HK-2 (cell line): ENCODE measurements around the gene SPTBN1.
"Not testable (repeated sequence)": the region's sequence is repeated elsewhere in the genome, so short reads cannot be mapped to it uniquely, and the experiment has no call there.

Experiments used
- DNase-seq: peaks from one replicate; pipeline ENCODE4 v3.0.0-alpha.2; 2018; ENCODE audit not compliant: unreplicated experiment

Gene SPTBN1

DNA sequence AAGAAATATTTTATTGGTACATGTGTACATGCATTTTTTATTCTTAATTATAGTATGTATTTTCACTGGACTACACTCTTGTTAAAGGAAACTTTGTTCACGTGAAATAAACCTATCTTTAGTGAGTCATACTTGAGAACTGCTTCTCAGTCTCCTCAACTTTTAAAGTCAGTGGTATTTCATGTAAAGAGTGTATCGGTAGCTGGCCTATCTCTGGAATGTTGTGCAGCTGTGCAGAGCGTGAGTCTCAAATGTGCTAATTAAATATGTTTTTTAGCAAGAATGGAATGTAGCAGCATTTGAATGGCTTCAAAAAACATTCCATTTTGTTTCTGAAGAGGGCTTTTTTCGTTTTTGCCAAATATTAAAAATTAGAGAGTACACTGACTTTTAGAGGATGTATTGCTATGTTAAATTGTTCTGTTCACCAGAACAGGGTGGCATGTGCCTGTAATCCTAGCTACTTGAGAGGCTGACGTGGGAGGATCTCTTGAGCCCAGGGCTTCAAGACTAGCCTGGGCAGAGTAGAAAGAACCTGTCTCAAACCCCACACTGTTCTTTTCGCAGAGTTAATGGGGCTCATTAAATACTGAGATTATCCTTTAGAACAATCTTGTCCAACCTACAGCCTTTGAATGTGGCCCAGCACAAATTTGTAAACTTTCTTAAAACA lies 14.3 kb downstream of the SPTBN1 start:
- DNase-seq = no peak

GRCh38 chr2:54471221-54471711 lies 15.1 kb downstream of the SPTBN1 start:
- peak; percentile 50 for DNase-seq

GRCh38 chr2:54473851-54474250 lies 17.7 kb downstream of the SPTBN1 start:
- no peak for DNase-seq

- DNase-seq = no peak
Observed at GRCh38 chr2:54475285-54475684, 19.2 kb downstream of the SPTBN1 start.

GRCh38 chr2:54475919-54476318 lies 19.8 kb downstream of the SPTBN1 start:
- DNase-seq = no peak

GRCh38 chr2:54476852-54477251 lies 20.7 kb downstream of the SPTBN1 start:
- no peak for DNase-seq

DNA sequence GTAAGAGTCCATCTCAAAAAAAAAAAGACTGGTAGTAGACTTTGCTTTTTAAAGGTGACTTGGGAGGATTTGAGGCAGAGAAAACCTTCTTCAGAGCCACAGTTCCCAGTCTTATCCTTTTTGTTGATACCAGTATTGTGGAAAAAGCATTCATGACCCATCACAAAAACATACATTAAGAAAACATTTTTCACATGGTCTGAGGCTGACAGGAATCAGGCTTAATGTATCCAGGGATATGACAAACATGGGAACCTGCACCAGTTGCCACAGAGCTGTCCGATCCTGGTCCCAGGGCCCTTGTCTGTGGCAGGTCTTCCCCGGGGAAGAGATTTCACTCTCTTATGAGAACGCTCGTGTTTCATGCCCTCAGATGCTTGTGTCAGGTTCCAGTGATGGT lies 21.8 kb downstream of the SPTBN1 start:
- DNase-seq = no peak

- no peak for DNase-seq
Observed at GRCh38 chr2:54478899-54479298, 22.8 kb downstream of the SPTBN1 start.

- no peak for DNase-seq
Observed at GRCh38 chr2:54479424-54479823, 23.3 kb downstream of the SPTBN1 start.

DNA sequence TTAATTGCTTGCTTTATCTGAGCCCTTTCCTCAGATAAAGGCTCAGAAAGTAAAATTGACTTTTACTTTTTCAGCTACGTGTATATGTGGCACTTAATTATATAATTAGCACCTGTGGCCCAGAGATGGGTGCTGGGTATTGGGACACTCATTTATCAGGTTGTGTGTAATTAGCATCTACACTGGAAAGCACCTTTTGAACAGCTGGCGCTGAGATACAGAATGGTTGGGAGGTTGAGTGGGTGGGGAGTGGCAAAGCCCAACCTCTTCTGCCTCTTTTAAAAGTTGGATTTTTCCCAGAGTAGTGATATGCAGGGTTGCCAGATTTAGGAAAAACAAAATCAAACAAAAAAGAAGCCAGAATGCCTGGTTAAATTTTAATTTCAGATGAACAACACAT lies 23.9 kb downstream of the SPTBN1 start:
- no peak for DNase-seq

GRCh38 chr2:54481686-54482085 lies 25.6 kb downstream of the SPTBN1 start:
- DNase-seq = no peak

DNA sequence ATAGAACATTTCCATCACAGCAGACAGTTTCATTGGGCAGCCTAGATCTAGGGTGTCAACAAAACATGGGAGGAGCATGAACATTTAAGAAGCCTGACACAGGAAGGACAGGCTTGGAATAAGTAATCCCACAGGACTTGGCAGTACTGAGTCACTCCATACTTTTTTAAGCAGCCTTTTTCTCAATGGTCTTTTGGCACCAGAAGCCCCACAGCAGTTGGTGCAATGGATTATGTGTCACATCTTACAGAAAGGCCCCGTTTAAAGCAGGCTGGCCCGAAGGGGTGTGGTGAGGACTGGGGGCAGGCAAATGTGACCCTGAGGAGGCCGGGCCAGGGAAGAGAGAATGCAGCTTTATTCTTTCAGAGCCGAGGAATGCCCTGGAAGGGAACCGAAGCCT lies 26.6 kb downstream of the SPTBN1 start:
- peak; percentile 39 for DNase-seq

DNA sequence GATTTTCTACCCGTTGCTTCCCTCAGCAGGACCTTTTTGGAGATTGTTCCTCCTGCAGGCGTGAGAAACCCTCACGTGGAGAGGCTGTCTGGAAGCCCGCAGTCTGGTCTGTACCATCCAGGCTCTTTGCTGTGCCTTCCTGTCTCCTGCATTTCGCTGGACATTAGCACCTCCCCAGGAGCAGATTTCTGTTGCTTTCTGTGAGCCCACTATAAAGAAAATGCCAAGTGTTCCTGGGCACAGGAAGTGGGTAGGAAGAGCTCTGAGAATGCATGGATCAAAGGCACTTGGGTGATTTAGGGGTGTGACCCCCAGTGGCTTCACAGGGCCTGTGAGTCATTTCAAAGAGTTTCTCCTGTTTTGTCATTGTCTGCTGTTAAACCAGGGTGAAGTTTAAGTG lies 27.3 kb downstream of the SPTBN1 start:
- peak; percentile 61 for DNase-seq

DNA sequence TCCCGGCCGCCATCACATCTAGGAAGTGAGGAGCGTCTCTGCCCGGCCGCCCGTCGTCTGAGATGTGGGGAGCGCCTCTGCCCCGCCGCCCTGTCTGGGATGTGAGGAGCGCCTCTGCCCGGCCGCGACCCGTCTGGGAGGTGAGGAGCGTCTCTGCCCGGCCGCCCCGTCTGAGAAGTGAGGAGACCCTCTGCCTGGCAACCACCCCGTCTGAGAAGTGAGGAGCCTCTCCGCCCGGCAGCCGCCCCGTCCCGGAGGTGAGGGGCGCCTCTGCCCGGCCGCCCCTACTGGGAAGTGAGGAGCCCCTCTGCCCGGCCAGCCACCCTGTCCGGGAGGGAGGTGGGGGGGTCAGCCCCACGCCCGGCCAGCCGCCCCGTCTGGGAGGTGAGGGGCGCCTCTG lies 29.6 kb downstream of the SPTBN1 start:
- not testable (repeated sequence) for DNase-seq

DNA sequence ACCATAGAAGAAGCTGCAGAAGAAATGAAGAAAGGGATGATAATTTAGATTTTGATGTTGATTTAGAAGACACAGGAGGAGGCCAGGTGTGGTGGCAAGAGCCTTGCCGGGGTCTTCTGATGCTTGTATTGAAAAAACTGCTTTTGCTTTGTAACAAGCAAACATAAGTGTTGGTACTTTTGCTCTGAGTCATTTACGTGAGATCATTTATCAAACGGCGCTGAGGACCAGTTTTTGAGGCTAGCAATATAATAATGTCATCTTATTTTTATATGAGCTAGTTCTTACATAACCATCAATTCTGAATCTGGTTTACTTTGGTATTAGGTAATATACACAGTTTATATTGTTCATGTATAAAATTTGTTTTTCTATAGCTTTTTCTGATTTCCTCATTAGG lies 30.6 kb downstream of the SPTBN1 start:
- DNase-seq = no peak

DNA sequence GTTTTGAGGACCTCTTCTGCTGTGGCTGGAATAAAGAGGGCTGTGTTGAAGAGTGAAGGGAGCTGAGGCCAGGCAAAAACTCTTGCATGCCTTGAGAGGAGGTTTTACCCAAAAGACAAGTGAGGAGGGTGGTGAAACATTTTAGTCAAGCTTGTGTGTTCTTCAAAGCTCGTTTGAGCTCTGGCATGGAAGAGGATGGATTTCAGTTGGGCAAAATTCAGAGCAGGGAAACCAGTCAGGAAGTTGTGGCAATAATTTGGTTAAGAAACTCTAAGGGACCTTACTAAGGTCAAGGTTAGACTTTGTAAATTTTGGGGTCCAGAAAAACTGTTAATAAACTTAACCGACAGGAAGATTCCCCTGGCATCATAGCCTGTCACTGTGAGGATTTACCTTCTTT lies 34.7 kb downstream of the SPTBN1 start:
- DNase-seq = no peak

DNA sequence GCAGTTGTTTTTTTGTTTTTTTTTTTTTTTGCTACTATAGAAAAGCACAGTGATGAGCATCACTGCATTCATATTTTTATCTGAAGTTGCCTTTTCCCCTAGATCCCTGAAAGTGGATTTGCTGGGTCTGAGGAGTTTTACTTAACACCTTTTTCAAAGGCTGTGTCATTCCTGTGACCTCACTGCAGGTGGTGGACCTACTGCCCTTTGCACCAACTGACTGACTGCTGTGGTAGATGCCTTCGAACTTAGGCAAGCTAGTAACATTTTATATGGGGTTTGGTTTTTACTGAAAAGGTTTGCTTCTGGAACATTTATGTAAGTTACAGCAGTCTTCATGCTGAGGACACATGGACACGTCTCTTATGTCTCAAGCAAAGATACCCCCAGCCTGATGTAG lies 36.2 kb downstream of the SPTBN1 start:
- no peak for DNase-seq

DNA sequence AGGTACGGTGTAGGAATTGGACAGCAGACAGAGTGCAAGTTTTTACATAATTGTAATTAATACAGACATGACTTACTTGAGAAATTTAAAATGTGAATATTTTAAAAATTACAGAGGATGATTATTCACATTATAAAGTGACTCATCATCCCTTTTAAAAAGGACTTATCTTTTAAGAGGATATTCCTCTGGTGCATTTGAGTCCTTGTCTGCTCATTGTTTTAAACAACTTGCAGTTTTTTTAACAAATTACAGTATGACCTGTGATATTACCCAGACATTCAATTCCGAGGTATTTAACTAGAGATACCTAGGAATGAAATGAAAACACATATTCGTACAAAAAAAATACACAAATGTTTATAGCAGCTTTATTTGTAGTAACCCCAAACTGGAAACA lies 38.0 kb downstream of the SPTBN1 start:
- no peak for DNase-seq

- DNase-seq = no peak
Observed at GRCh38 chr2:54496920-54497319, 40.8 kb downstream of the SPTBN1 start.

DNA sequence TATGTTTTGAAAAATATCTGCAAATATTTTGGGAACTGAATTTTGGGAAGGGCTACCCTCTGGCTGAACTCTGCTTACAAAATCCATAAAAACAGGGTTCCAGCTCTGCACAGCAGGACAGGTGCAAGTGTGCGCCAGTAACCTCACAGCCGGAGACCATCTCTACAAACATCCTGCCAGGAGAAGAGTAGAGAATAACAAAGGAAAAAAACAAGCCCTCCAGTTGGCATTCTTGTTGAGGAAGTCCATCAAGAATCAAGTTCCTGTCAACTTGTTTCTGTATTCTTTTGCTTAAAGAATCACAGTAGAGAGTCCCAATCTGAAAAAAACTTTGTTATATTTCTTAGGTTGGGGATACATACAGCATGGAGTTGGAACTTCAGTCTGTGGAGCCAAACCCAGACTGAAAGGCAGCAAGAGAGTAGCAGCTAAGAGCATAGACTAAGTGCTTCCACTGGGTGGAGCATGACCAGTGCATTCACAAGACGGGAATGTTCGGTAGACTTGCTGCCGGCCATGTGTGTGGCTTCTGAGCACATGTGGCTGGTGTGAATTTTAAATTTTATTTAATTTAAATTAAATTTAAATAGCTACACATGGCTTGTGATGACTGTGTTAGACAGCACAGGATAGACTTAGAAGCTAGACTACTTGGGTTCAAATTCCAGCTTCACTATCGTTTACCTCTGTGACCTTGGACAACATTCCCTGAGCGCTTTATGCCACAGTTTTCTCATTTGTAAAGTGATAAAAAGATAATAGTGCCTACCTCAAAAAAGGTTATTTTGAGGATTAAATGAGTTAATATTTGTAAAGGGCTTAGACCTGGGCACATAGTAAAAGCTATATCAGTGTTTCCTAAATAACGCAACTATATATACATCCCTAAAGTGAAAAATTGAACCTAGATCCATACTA lies 41.9 kb downstream of the SPTBN1 start:
- no peak for DNase-seq

GRCh38 chr2:54499661-54500060 lies 43.5 kb downstream of the SPTBN1 start:
- no peak for DNase-seq

DNA sequence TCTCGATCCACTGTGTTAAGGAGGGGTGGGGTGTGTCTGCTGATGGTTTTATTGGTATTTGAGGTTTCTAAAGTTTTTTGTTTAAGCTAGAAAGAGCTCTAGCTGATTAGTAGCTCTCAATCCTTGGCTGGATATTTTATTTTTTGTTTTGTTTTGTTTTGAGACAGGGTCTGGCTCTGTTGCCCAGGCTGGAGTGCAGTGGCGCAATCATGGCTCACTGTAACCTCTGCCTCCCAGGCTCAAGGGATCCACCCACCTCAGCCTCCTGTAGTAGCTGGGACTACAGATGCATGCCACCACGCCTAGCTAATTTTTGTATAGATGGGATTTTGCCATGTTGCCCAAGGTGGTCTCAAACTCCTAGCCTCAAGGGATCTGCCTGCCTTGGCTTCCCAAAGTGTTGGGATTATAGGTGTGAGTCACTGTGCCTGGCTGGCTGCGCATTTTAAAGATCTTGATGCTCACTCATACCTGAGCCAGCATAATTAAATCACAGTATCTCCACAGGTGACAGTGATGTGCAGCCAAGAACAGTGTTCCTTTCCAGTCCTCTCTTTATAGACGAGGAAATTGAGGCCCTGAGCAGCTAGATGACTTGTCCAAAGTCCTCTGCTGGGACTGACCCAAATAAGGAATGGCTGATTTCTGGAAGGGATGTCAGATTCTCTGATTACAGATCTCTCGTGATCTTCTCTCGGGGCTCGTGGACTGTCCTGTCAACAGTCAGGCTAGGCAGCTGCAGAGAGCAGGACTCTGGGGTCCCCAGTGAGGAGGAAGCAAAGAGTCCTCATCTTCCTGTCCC lies 44.5 kb downstream of the SPTBN1 start:
- no peak for DNase-seq
